IMR-90 (cell line): ENCODE measurements around the gene SLC2A14. TPM values are rescaled to one million over a fixed set of nuclear protein-coding genes. Genes with fewer than 3 reads are reported as not detected.
"Not testable (repeated sequence)": the region's sequence is repeated elsewhere in the genome, so short reads cannot be mapped to it uniquely, and the experiment has no call there.

Experiments used
- ATAC-seq: fragments of 200-7000 bp; cut with Tn5 transposase; 2 replicates; pipeline ENCODE4 v1.9.1; 2020; ENCODE audit warnings: low read depth, mild to moderate bottlenecking, moderate library complexity
- BruUV-seq: library from RNA; stranded (reverse); fragments of 400-500 nt; replicated peaks from 2 replicates; lab custom pipeline; 2021; lab: Mats Ljungman, UMichigan
- CTCF ChIA-PET: fragments of 300-600 bp; formaldehyde crosslinking; extraction: SDS; loops from one replicate; lab custom pipeline; 2021; ENCODE audit warnings: antibody characterized with exemption; lab: Yijun Ruan, JAX
- POLR2A ChIA-PET: fragments of 300-600 bp; sonication (Branson Sonifier 250); formaldehyde crosslinking; loops from one replicate; lab custom pipeline; 2022; ENCODE audit warnings: antibody characterized with exemption; ENCODE audit not compliant: unreplicated experiment; lab: Charles Lee
- DNase-seq: peaks from one replicate; pipeline ENCODE4 v3.0.0; 2013
- H2AFZ ChIP-seq: replicated peaks from 2 replicates; pipeline ENCODE3; 2013; ENCODE audit warnings: low read length, mild to moderate bottlenecking; ENCODE audit not compliant: poor library complexity
- H2AK5ac ChIP-seq: 2 replicates; pipeline ENCODE4 v1.6.1; 2013; ENCODE audit warnings: low read depth, low read length, inconsistent platforms
- H2AK9ac ChIP-seq: replicated peaks from 2 replicates; pipeline ENCODE3; 2013; ENCODE audit warnings: mild to moderate bottlenecking, low read depth, low read length, moderate library complexity; ENCODE audit not compliant: poor library complexity
- H2BK120ac ChIP-seq: 2 replicates; pipeline ENCODE4 v1.6.1; 2013; ENCODE audit warnings: low read depth, low read length, inconsistent platforms
- H2BK15ac ChIP-seq: 3 replicates; pipeline ENCODE4 v1.6.1; 2013; ENCODE audit warnings: low read depth, low read length, inconsistent platforms
- H2BK20ac ChIP-seq: 2 replicates; pipeline ENCODE4 v1.6.1; 2013; ENCODE audit warnings: low read depth, mild to moderate bottlenecking, inconsistent platforms, low read length, moderate library complexity
- H2BK5ac ChIP-seq: 2 replicates; pipeline ENCODE4 v1.6.1; 2013; ENCODE audit warnings: mild to moderate bottlenecking, low read depth, low read length, inconsistent platforms; ENCODE audit not compliant: poor library complexity, severe bottlenecking
- H3K14ac ChIP-seq: replicated peaks from 2 replicates; pipeline ENCODE4 v1.6.1; 2013; ENCODE audit warnings: low read depth, low read length, inconsistent platforms
- H3K18ac ChIP-seq: 2 replicates; pipeline ENCODE4 v1.6.1; 2013; ENCODE audit warnings: low read depth, low read length, control low read depth
- H3K23ac ChIP-seq: 2 replicates; pipeline ENCODE4 v1.6.1; 2013; ENCODE audit warnings: low read depth, low read length, inconsistent platforms
- H3K27ac ChIP-seq: 2 replicates; pipeline ENCODE4 v1.5.1; 2013; ENCODE audit warnings: mild to moderate bottlenecking, control low read depth, low read length; ENCODE audit not compliant: insufficient read depth
- H3K27me3 ChIP-seq: 2 replicates; pipeline ENCODE4 v1.6.1; 2013; ENCODE audit warnings: low read length; ENCODE audit not compliant: control insufficient read depth, insufficient read depth
- H3K36me3 ChIP-seq: 2 replicates; pipeline ENCODE4 v1.6.1; 2013; ENCODE audit warnings: low read length, mixed read lengths; ENCODE audit not compliant: control insufficient read depth, insufficient read depth
- H3K4ac ChIP-seq: 2 replicates; pipeline ENCODE4 v1.6.1; 2013; ENCODE audit warnings: low read depth, low read length, inconsistent platforms
- H3K4me1 ChIP-seq: 2 replicates; pipeline ENCODE4 v1.6.1; 2013; ENCODE audit warnings: low read length, mixed read lengths; ENCODE audit not compliant: control insufficient read depth, insufficient read depth
- H3K4me2 ChIP-seq: 2 replicates; pipeline ENCODE4 v1.6.1; 2013; ENCODE audit warnings: low read depth, mild to moderate bottlenecking, control low read depth, low read length, moderate library complexity
- H3K4me3 ChIP-seq: 2 replicates; pipeline ENCODE4 v1.5.1; 2013; ENCODE audit warnings: low read depth, mild to moderate bottlenecking, control low read depth, low read length, moderate library complexity; ENCODE audit not compliant: insufficient read depth
- H3K56ac ChIP-seq: 2 replicates; pipeline ENCODE4 v1.6.1; 2013; ENCODE audit warnings: low read length, inconsistent platforms; ENCODE audit not compliant: insufficient read depth; ENCODE audit errors: extremely low read depth
- H3K79me1 ChIP-seq, 2 experiments: 2 replicates each; pipeline ENCODE4 v1.6.1; 2013; ENCODE audit warnings: low read length in 2 of 2, inconsistent platforms in 1 of 2, low read depth in 1 of 2
- H3K9ac ChIP-seq: 2 replicates; pipeline ENCODE4 v1.6.1; 2013; ENCODE audit warnings: low read depth, low read length, control low read depth
- H3K9me1 ChIP-seq: 2 replicates; pipeline ENCODE4 v1.6.1; 2013; ENCODE audit warnings: low read length, inconsistent platforms; ENCODE audit not compliant: insufficient read depth
- H3K9me3 ChIP-seq: 2 replicates; pipeline ENCODE4 v1.6.1; 2013; ENCODE audit warnings: low read length; ENCODE audit not compliant: control insufficient read depth, insufficient read depth
- H4K20me1 ChIP-seq: 2 replicates; pipeline ENCODE4 v1.6.1; 2013; ENCODE audit warnings: low read length, inconsistent platforms; ENCODE audit not compliant: insufficient read depth
- H4K5ac ChIP-seq: 2 replicates; pipeline ENCODE4 v1.6.1; 2013; ENCODE audit warnings: mild to moderate bottlenecking, low read depth, low read length, control low read depth
- H4K8ac ChIP-seq, 2 experiments: 2 replicates each; pipeline ENCODE4 v1.6.1; 2013; ENCODE audit warnings: low read depth in 2 of 2, low read length in 2 of 2, control low read depth in 1 of 2, inconsistent platforms in 1 of 2
- H4K91ac ChIP-seq: 2 replicates; pipeline ENCODE4 v1.6.1; 2013; ENCODE audit warnings: low read depth, low read length, inconsistent platforms; ENCODE audit not compliant: insufficient read depth
- WGBS, 2 experiments: methylation state at CpG; one replicate each; pipeline versions ENCODE4 v1.1.5 to v1.1.7; 2013; ENCODE audit warnings: missing lambda C conversion rate in 2 of 2; ENCODE audit not compliant: insufficient read length in 1 of 2; ENCODE audit errors: extremely low coverage in 2 of 2; 5-methylcytosine and 5-hydroxymethylcytosine counted together
- dilution Hi-C: fragments of 300-500 bp; cut with HindIII; formaldehyde crosslinking; loops from one replicate; pipeline ENCODE4 v1.14.3; 2018; ENCODE audit warnings: low sequenced_read_pairs; ENCODE audit not compliant: unreplicated experiment
- in situ Hi-C: fragments of 300-500 bp; cut with MboI; formaldehyde crosslinking; loops from 3 replicates; pipeline ENCODE4 v1.14.3; 2019; ENCODE audit warnings: low sequenced_read_pairs, inconsistent platforms, mixed read lengths
- intact Hi-C: fragments of 100-400 bp; cut with micrococcal nuclease; formaldehyde crosslinking; loops from 2 replicates; pipeline ENCODE4 v1.10.0; 2022
- polyA plus RNA-seq, 3 experiments: library from polyadenylated mRNA; depleted of rRNA; stranded (reverse); fragments of >200 nt; gene quantifications; 2 replicates each; pipeline ENCODE4 v1.2.3, GENCODE V29; 2012; ENCODE audit warnings: low replicate concordance in 1 of 3
- total RNA-seq: library from RNA; depleted of rRNA; stranded (reverse); fragments of >200 nt; gene quantifications from 2 replicates; pipeline ENCODE4 v1.2.3, GENCODE V29; 2012

Gene SLC2A14
- total and polyA plus RNA-seq, 2 of the 4 experiments (the other 2 are of a cell fraction), result 0.05 TPM; not detected in 1

DNA sequence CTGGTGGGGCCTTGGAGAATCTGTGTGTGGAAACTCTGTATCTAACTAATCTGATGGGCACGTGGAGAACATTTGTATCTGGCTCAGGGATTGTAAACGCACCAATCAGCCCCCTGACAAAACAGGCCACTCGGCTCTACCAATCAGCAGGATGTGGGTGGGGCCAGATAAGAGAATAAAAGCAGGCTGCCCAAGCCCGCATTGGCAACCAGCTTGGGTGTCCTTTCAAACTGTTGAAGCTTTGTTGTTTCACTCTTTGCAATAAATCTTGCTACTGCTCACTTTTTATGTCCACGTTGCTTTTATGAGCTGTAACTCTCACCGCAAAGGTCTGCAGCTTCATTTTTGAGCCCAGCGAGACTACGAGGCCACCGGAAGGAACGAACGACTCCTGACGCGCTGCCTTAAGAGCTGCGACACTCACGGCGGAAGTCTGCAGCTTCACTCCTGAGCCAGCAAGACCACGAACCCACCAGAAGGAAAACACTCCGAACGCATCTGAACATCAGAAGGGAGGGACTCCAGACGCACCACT is 9.8 kb downstream of the SLC2A14 start:
- H3K4me2 ChIP-seq, H2AFZ ChIP-seq, dilution Hi-C loops, H3K4me3 ChIP-seq, in situ Hi-C loops, H2BK20ac ChIP-seq, BruUV-seq, H3K23ac ChIP-seq, H3K56ac ChIP-seq, H3K4me1 ChIP-seq, H4K20me1 ChIP-seq, DNase-seq, H3K36me3 ChIP-seq, H3K9me1 ChIP-seq, H3K9me3 ChIP-seq, H2BK5ac ChIP-seq, POLR2A ChIA-PET, H2BK15ac ChIP-seq, H4K8ac ChIP-seq, H2BK120ac ChIP-seq, H3K14ac ChIP-seq, H4K5ac ChIP-seq, H4K91ac ChIP-seq, H3K27me3 ChIP-seq, H2AK9ac ChIP-seq, ATAC-seq, H3K4ac ChIP-seq, H3K9ac ChIP-seq, H3K27ac ChIP-seq, H3K79me1 ChIP-seq, H3K18ac ChIP-seq: not testable (repeated sequence)
- CTCF ChIA-PET, result interaction anchor here (0.7 kb wide), 1 partner anchor 27 kb away, joined by 5 read pairs; no protein-coding TSS in a partner anchor
- 93% methylated on average over 6 of the region's 20 CpGs; no CpG with 5 or more reads in 1 of the 2 experiments for WGBS, 2 experiments
- H2AK5ac ChIP-seq, result peak overlapping the region; percentile 28; the same call in 1 of the 2 replicates
- intact Hi-C loops, result loop anchor here (5.0 kb wide), 1 partner anchor 214 kb away; no protein-coding TSS in a partner anchor

DNA sequence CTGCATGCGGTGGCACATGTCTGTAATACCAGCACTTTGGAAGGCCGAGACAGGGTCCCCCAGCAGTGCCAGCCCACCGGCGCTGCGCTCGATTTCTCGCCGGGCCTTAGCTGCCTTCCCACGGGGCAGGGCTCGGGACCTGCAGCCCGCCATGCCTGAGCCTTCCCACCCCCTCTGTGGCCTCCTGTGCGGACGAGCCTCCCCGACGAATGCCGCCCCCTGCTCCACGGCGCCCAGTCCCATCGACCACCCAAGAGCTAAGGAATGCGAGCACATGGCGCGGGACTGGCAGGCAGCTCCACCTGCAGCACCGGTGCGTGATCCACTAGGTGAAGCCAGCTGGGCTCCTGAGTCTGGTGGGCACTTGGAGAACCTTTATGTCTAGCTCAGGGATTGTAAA is 10.4 kb downstream of the SLC2A14 start:
- H2AK5ac ChIP-seq, H3K9me3 ChIP-seq, H2BK15ac ChIP-seq, H2BK5ac ChIP-seq, H3K18ac ChIP-seq, H3K56ac ChIP-seq, H3K4me1 ChIP-seq, H4K8ac ChIP-seq, H3K27ac ChIP-seq, dilution Hi-C loops, BruUV-seq, H3K4ac ChIP-seq, H3K4me2 ChIP-seq, H3K14ac ChIP-seq, DNase-seq, H4K5ac ChIP-seq, H2AK9ac ChIP-seq, H3K36me3 ChIP-seq, H3K23ac ChIP-seq, H2BK20ac ChIP-seq, H3K27me3 ChIP-seq, H3K9ac ChIP-seq, in situ Hi-C loops, H4K20me1 ChIP-seq, H2AFZ ChIP-seq, H3K9me1 ChIP-seq, H2BK120ac ChIP-seq, H3K79me1 ChIP-seq, H4K91ac ChIP-seq, CTCF ChIA-PET, H3K4me3 ChIP-seq, ATAC-seq, POLR2A ChIA-PET: not testable (repeated sequence)
- 95% methylated on average over 13 of the region's 24 CpGs; no CpG with 5 or more reads in 1 of the 2 experiments for WGBS, 2 experiments
- intact Hi-C loops, result loop anchor here (5.0 kb wide), 1 partner anchor 215 kb away; no protein-coding TSS in a partner anchor
